Activated B cell treated with CpG ODN at 0.5 μM for 24 hours (primary cell): ENCODE measurements around the gene ARHGAP40. TPM values are rescaled to one million over a fixed set of nuclear protein-coding genes. Genes with fewer than 3 reads are reported as not detected.

Source experiments
- ATAC-seq: fragments of 200-7000 bp; cut with Tn5 transposase; one replicate; pipeline ENCODE4 v1.10.0; 2021; ENCODE audit warnings: low read depth, mild to moderate bottlenecking, moderate library complexity
- CTCF ChIA-PET: fragments of 350-600 bp; sonication (Branson Sonifier 250); formaldehyde crosslinking; loops from one replicate; lab custom pipeline; 2021; ENCODE audit warnings: antibody characterized with exemption; lab: Charles Lee
- POLR2A ChIA-PET: fragments of 350-600 bp; sonication (Branson Sonifier 250); formaldehyde crosslinking; loops from one replicate; lab custom pipeline; 2021; ENCODE audit warnings: antibody characterized with exemption; lab: Charles Lee
- DNase-seq: peaks from one replicate; pipeline ENCODE4 v3.0.0; 2022
- H3K27ac Mint-ChIP-seq: one replicate; pipeline ENCODE4 v1.8.0; 2020; ENCODE audit warnings: mixed read lengths
- H3K27me3 Mint-ChIP-seq: one replicate; pipeline ENCODE4 v1.8.0; 2021; ENCODE audit warnings: mixed read lengths
- H3K36me3 Mint-ChIP-seq: one replicate; pipeline ENCODE4 v1.8.0; 2021; ENCODE audit warnings: low read depth, mixed read lengths
- H3K4me1 Mint-ChIP-seq: one replicate; pipeline ENCODE4 v1.8.0; 2021; ENCODE audit warnings: mixed read lengths
- H3K4me3 Mint-ChIP-seq: one replicate; pipeline ENCODE4 v1.8.0; 2020; ENCODE audit warnings: mild to moderate bottlenecking, mixed read lengths
- H3K9me3 Mint-ChIP-seq: one replicate; pipeline ENCODE4 v1.8.0; 2020; ENCODE audit warnings: mixed read lengths
- intact Hi-C: fragments of 100-400 bp; cut with micrococcal nuclease; formaldehyde crosslinking; loops from one replicate; pipeline ENCODE4 v1.15.1; 2024
- total RNA-seq: library from RNA; stranded (reverse); gene quantifications from 2 replicates; pipeline ENCODE4 v1.2.3, GENCODE V29; 2022
- TF ChIP-seq, protein P1 (sequence below): fragments of 200-600 bp; IDR thresholded peaks from one replicate; pipeline ENCODE4 v1.8.0; 2022; ENCODE audit warnings: antibody characterized with exemption, mild to moderate bottlenecking

The ARHGAP40 gene
- total RNA-seq, 1 donor from 2014 or later, result not detected

DNA sequence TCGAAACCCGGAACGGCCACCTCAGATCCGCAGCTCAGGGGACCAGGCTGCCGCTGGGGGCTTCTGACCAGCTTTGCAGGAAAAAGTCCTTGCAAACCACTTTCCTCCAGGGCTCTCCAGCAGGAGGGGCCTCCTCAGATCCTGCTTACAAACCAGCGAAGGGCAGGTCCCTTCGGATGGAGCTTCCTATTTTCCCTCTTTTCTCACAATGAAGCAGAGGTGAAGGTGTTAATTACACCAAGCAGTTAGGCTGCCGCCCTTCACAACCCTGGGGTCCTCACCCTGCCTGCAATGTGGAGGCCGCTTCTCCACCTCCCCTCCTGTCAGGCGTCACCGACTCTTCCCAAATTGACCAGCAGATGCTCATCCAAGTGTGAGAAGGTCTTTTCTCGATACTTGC, 5.7 kb downstream of the ARHGAP40 start:
- Mint-ChIP-seq H3K36me3 (no peaks in the 10 kb centered on the region), H3K9me3 (no peaks in the 10 kb centered on the region), H3K27ac (no peak overlapping the region), H3K27me3 (peaks cover 45% of the 10 kb centered on the region), H3K4me3 (no peak overlapping the region), H3K4me1 (peaks cover 3% of the 10 kb centered on the region)
- ChIA-PET CTCF (no interaction called here), POLR2A (no interaction called here)
- intact Hi-C loops, result no loop called here
- DNase-seq (no peak), ATAC-seq (no peak)
- TF ChIP-seq, protein P1, sequence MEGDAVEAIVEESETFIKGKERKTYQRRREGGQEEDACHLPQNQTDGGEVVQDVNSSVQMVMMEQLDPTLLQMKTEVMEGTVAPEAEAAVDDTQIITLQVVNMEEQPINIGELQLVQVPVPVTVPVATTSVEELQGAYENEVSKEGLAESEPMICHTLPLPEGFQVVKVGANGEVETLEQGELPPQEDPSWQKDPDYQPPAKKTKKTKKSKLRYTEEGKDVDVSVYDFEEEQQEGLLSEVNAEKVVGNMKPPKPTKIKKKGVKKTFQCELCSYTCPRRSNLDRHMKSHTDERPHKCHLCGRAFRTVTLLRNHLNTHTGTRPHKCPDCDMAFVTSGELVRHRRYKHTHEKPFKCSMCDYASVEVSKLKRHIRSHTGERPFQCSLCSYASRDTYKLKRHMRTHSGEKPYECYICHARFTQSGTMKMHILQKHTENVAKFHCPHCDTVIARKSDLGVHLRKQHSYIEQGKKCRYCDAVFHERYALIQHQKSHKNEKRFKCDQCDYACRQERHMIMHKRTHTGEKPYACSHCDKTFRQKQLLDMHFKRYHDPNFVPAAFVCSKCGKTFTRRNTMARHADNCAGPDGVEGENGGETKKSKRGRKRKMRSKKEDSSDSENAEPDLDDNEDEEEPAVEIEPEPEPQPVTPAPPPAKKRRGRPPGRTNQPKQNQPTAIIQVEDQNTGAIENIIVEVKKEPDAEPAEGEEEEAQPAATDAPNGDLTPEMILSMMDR, result no peak

DNA sequence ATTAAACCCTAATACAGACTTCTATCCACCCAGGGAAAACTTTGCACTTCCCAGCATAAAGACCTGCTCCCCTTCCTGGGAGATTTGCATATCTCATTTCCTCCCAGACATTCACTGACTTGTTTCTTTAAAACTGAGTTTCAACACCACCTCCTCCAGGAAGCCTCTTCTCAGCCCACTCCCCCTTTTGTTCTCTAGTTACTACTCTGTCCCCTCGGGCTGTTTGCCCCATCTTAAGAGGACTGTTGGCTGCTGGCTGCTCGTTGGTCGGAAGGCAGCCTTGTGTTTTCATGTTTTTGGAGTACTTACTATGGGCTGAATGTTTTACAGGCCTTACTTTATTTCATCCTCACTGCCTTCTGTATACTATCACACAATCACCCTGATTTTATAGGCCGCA, 6.6 kb downstream of the ARHGAP40 start:
- TF ChIP-seq, protein P1, result no peak
- no peaks in the 10 kb centered on the region for H3K9me3 Mint-ChIP-seq
- H3K4me3 Mint-ChIP-seq, result no peak overlapping the region
- DNase-seq, result no peak
- ChIA-PET POLR2A (no interaction called here), CTCF (no interaction called here)
- no peak for ATAC-seq
- peaks cover 45% of the 10 kb centered on the region for H3K27me3 Mint-ChIP-seq
- no peak overlapping the region for H3K27ac Mint-ChIP-seq
- peaks cover 3% of the 10 kb centered on the region for H3K4me1 Mint-ChIP-seq
- intact Hi-C loops, result no loop called here
- no peaks in the 10 kb centered on the region for H3K36me3 Mint-ChIP-seq

DNA sequence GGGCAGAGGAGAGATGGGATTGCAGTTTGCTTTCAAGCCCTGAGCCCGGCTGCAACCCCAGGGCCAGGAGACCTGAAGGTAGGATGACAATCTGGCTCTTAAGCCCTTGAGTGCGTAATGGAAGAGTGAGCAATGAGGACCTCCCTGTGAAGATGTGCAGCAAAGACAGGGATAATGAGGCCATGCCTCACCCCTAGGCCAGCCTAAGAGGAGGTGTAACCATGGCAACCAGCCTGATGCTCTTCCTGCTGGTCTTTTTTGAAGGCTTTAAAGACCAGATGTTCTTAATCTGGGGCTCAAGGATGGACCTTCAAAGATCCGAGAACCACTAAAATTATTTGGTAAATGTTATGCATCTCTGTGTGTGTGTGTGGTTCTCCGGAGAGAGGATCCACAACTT, 8.2 kb downstream of the ARHGAP40 start:
- ChIA-PET CTCF (no interaction called here), POLR2A (no interaction called here)
- H3K27me3 Mint-ChIP-seq, result peaks cover 40% of the 10 kb centered on the region
- H3K27ac Mint-ChIP-seq, result no peak overlapping the region
- H3K36me3 Mint-ChIP-seq, result no peaks in the 10 kb centered on the region
- H3K4me3 Mint-ChIP-seq, result no peak overlapping the region
- no peak for ATAC-seq
- peaks cover 3% of the 10 kb centered on the region for H3K4me1 Mint-ChIP-seq
- DNase-seq, result no peak
- no peaks in the 10 kb centered on the region for H3K9me3 Mint-ChIP-seq
- intact Hi-C loops, result no loop called here
- TF ChIP-seq, protein P1, result no peak

DNA sequence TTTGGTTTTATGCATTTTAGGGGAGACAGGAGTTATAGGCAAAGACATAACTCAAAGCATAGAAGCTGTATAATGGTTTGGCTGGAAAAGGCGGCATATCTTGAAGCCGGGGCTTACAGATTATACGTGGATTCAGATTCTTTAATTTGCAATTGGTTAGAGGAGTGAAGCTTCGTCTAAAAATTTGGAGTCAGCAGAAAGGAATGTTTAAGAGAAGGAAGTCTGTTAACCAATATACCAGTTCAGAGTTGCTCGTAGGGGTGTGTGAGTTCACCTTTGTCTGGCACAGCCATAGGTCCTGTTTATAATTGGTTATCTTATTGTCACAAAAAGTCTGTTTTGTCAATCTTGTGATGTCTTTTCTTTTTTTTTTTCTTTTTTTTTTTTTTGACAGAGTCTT, 8.9 kb downstream of the ARHGAP40 start:
- POLR2A ChIA-PET, result no interaction called here
- TF ChIP-seq, protein P1, result no peak
- no peaks in the 10 kb centered on the region for H3K9me3 Mint-ChIP-seq
- intact Hi-C loops, result no loop called here
- no peak overlapping the region for H3K27ac Mint-ChIP-seq
- H3K4me3 Mint-ChIP-seq, result no peak overlapping the region
- DNase-seq (no peak), ATAC-seq (no peak)
- H3K4me1 Mint-ChIP-seq, result peaks cover 3% of the 10 kb centered on the region
- H3K36me3 Mint-ChIP-seq, result no peaks in the 10 kb centered on the region
- peaks cover 33% of the 10 kb centered on the region for H3K27me3 Mint-ChIP-seq
- CTCF ChIA-PET, result no interaction called here

DNA sequence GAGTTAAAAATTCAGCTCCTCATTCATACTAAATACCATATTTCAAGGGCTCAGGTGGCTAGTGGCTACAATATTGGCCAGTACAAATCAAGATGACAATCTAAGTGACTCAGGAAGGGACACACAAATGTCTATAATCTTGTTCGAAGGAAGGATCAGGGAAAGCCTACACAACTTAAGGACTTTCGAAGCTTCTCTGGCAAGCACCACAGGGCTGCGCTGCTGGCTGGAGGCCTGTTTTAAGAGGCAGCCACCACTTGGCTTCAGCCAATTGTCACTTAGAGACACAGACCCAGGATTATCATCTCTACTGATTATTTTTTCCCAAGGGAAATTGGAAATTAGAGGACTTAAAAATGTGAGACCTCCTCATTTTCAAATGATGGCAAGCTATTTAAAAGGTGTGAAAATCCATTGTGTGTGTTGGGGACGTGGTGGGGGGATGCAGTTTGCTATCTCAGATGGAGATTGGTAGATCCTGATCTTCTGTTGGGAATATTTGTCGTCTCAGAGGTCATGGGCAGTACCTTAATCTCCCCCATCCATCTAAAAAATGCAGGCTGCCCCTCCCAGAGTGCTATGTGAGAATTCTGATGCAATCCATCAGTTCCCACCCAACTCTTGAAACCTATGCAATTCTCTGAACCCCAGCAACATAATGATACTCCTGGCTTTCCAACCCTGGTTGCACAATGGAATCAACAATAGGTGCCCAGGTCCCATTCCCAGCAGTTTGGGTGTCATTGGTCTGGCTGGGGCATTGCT, 11.3 kb downstream of the ARHGAP40 start:
- Mint-ChIP-seq H3K36me3 (no peaks in the 10 kb centered on the region), H3K9me3 (no peaks in the 10 kb centered on the region), H3K4me1 (peaks cover 3% of the 10 kb centered on the region), H3K4me3 (no peak overlapping the region), H3K27ac (no peak overlapping the region), H3K27me3 (peaks cover 27% of the 10 kb centered on the region)
- POLR2A ChIA-PET, result no interaction called here
- ATAC-seq (no peak), DNase-seq (no peak)
- CTCF ChIA-PET, result no interaction called here
- intact Hi-C loops, result no loop called here
- TF ChIP-seq, protein P1, result no peak
